GM19035 (cell line): Measurements from ENCODE around the gene ZMYND11.
"Not testable (repeated sequence)": the region's sequence is repeated elsewhere in the genome, so short reads cannot be mapped to it uniquely, and the experiment has no call there.

ENCODE experiments used
- ATAC-seq: cut with Tn5 transposase; IDR thresholded peaks from one replicate; pipeline ENCODE4 v1.9.1; 2021; ENCODE audit not compliant: unreplicated experiment

ZMYND11 gene

DNA sequence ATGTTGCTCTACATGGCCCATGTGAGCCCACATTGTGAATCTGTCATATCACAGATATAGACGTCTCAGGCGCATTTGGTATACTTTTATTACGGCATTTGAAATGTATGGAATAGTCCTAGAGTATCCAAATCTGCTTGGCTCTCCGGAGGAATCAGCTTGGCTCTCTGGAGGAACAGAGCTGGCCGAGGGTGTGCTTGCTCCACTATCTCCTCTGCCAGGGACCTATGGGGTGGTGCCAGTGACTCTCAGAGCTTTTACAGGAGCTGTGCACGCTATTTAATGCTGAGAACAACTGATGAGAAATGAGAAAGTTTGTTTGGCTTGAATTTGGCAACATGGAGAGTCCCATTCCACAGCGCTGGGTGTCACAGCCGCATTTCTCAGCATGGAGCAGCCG lies 144.0 kb downstream of the ZMYND11 start:
- ATAC-seq: no peak

DNA sequence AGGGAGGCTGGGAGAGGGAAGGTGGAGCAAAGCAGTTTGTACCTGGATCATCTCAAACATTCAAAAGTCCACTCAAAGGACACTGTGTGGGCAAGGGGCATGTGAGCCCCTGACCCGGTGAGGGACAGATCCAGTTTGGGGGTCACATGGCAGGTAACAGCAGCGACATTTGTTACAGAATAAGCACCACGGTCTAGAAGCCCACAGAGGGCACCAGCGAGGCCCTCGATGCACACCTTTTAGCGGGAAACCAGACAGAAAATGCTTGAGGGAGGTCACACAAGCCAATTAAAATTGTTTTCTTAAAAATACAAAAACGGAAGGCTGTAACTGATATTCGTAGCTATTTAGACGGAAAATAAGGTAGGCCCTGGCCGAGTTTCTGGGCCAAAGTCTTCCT lies 144.4 kb downstream of the ZMYND11 start:
- ATAC-seq: no peak

DNA sequence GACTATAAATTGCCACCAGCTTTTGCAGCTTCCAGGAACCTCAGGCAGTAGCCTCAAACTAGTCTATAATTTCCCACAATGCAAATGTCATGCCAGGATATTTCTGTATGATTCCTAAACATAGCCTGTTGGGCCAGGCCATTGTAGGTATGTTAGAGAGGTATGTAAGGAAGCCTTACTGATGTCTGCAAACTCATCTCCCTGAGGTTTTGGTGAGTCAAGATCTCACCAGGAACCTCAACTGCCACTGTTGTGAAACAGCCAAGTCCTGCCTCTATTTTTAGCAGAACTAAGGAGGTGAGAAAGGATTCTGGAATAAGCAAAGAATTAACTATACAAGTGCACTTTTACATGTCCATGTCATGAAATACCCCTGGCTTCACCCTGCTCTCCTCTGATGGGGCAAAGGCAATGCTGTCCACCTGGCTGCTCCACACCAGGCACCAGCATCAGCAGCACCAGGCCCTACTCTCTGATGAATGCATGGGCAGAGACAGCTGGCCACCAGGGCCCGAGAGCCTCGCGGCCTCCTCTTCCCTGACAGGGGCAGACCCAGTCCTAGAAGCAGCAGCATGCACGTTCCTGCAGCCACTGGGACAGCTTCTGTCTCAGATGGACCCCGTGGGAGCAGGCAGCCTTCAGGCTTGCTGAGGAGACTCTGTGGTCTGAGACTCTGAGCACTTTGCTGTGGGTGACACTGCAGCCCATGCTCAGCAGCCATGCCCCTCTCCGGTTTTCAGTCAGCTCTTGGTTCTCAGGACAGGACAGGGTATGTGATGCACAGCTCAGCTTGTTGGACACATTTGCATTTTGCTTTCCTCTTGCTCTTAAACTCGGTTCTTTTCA lies 147.3 kb downstream of the ZMYND11 start:
- ATAC-seq: no peak

DNA sequence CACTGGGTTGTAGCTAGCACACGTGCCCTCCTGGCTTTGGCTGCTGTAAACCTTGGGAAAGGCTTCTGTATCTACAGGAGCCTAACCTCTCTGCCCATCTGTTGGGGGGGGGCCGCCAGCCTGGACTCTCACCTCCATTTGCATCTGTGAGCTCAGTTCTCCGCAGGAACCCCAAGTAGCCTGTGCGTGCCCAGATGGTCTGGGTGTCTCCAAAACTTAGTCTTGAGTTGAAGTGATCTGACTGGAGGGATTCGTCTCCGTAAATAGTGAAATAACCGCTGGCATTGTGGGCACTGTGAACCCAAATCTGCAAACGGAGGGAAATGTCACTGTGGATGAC lies 147.9 kb downstream of the ZMYND11 start:
- no peak for ATAC-seq

DNA sequence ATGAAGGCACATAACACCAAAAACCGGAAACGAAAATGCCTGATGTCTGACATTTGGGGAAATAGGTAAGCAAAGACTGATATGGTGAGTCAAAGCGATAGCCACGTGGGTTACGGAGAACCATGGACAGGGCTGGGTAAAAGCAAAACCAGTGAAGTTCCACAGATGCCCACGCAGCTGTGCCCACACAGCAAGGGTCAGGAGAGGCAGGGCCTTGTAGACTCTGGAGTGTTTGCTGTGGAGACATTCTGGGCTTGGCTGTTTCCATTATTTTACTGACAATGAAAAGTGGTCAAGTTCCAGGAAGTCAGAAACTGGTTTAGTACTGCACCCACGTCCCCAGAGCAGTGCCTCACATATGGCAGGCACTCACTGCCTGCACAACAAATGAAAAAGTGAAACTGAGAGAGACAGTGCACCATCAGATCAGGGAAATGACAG lies 148.7 kb downstream of the ZMYND11 start:
- ATAC-seq: peak; percentile 91

DNA sequence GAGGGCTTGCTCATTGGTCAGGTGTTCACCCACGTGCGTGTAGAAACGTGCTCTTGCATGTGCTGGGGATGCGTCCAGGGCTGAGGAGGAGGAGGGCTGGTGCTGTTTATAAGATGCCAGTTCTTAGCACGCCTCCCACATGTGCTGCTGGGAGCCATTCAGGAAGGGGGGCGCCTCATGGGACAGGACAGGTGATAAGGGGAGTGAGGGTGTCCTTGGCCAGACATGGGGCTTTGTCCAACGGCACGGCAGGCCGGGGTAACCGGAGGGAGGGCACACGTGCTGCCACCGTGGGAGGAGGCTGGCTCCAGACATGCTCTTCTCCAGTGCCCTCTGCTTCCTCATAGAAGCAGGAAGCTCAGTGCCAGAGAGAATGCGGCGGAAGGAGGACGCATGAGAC lies 150.0 kb downstream of the ZMYND11 start:
- ATAC-seq: no peak

DNA sequence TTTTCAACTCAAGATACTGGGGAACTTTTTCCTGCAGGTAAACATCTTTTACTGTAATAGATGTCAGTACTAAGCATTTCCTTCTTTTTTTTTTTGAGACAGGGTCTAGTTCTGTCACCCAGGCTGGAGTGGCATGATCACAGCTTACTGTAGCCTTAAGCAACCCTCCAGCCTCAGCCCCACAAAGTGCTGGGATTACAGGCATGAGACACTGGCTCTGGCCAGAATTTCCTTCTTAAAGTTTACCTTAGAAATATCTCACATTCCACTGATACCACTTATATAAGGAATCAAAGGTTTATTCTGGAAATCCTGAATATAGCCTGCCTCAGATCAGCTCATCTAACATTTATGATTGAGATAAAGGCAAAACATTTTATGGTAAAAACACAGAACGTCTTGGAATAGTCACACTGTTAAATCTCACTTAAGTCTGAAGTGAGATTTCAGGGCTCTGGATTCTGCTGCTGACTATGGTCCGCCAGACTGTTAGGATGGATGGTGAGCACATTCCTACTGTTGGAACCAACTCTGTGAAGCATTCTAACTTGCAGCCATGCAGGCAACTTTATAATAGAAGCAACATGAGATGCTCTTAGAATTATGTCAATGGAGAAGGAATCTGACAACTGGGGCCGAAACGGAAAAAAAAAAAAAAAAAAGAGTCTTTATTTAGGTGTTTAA lies 151.9 kb downstream of the ZMYND11 start:
- no peak for ATAC-seq

DNA sequence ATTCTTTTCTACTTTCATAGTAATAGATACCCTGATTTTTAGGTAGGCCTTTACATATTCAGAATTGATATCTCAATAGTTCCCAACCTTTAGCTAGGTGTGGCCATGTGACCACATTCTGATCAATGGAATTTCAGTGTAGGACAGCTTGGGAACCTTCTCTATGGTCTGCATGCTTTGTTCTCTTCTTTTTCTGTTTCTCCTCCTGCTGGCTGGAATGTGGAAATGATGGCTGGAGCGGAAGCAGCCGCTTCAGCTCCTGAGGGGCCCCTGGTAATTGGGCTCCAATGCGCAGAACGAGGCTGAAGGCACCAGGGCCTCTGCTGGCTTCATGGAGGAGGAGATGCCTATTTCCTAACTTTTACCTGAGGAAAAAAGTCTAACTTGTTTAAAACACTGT lies 152.6 kb downstream of the ZMYND11 start:
- ATAC-seq: no peak

DNA sequence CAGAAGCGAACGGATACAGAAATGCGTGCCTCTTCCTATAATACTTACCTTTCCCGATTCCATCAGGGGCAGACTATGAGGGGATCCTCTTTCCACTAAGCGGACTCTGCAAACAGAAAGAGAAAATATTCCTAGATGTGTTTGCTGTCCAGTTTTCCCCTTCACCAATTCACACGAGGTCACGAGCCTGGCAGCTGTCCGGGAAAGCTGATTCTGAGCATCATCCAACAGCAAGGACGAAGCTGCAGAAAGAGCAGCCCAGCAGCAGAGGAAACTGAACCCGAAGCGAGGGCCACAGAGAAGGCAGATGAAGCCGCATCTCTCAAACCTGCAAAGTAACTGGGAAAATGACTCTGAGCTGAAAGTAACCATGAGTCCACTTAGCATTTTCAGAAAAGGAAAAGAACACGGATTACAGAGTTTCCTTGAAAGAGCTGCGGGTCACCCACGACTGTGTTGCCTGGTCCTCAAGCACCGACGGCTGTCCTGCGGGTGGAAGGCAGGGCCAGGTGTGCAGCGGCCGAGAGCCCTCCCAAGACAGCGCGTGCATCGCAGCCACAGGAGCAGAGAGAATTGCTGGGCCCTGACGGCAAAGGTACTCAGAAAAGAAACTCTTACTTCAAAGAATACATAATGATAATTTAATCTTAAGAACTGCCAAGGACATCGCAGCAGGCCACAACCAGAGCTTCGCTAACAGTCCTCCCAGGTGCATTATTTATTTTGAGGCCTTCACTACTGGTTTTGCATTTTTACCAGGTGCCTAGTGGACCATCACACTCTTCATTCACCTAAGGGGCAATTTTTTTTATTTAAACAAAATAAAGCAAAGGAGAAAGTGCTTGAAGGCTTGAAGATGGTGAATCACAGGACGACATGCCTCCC lies 153.3 kb downstream of the ZMYND11 start:
- ATAC-seq: no peak

DNA sequence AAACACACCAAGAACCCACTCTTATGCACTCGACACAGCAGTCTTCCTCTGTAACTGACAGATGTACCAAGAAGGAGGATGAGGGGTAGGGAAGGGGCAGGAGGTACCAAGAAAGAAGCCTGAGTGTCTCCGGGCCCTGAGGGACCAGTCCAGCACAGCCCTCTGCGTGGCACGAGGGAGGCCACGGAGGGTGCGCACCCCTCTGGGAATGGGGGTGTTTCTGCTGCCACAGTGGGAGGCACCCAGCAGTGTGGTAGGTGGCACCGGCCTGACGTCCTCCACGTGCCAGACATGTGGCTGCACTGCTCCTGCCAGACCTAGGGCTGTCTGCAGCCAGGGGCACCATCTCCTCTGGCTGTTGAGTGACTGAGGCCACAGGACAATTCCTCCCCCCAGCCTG lies 154.3 kb downstream of the ZMYND11 start:
- ATAC-seq: no peak

DNA sequence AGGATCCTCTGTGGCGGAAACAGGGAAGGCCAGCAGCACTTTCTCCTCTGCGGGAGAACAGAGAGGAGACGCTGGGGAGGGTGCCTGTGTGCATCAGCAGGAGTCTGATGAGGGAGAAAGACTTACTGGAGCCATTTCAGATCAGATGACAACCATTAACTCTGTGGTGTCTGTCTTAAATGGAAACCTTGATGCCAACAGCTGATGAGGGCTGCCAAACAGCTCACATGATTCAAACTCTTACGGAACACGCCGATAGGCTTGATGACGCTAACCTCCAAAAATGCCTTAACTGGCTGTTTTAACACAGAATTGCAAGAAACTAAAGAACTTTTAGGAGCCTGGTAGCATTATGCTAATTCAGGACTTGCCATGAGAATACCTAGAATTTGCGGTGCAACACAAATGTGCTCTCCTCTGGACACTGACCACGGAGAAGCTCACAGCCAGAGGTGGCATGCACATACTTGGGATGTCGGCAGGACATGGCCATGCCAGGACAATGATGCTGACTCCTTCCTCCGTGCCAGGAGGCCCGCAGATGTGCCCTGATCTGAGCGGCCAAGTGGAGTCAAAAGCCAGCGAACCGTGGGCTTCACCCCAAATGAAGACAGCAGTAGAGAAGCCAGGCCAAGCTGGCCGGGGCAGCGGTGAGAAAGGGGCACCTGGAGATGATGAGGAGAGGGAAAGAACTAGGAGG lies 154.9 kb downstream of the ZMYND11 start:
- no peak for ATAC-seq

DNA sequence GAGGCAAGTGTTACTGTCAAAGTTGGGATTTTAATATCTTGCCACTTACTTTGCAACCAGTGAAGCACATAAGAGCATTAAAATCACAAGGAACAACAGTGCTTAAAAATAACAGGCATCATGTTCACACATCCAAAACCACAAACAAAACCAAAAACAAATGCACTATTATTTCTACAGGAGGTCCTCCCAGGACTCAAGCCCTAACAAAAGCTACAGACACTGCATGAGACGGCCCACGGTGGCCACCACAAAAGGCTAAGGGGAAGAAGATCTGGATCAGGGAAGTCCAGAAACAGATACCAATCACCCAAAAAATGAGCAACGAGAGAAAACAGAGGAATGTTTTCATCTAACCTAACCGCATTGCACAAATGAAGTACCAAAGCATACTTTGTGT lies 158.4 kb downstream of the ZMYND11 start:
- no peak for ATAC-seq

DNA sequence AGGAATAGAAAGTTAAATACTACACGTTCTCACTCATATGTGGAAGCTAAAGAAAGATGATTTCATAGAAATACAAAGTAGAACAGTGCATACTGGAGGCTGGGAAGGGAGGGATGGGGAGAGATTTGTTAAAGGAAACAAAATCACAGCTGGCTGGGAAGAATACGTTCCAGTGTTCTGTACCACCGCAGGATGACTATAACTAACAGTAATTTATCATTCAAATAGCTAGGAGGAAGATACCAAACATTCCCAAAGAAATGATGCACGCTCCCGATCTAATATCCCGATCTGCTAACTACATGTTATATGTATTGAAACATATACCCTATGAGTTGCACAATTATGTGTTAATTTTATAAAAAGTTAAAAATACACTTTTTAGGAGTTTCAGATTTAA lies 162.3 kb downstream of the ZMYND11 start:
- ATAC-seq: no peak

DNA sequence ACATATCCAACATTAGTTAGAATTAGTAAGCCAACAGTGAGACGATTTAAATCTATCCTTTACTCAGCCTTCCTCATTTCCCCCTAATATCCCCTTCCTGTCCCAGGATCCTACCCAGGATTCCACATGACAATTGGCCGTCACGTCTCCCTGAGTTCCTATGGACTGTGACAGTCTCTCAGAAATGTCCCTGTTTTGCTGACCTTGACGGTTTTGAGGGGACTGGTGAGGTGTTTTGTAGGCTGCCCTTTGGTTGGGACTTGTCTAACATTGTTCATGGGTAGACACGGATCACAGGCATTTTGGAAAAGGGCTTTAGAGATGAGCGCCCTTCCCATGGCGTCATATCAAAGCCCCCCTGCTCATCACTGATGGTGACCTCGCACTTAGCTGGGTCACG lies 162.8 kb downstream of the ZMYND11 start:
- no peak for ATAC-seq

DNA sequence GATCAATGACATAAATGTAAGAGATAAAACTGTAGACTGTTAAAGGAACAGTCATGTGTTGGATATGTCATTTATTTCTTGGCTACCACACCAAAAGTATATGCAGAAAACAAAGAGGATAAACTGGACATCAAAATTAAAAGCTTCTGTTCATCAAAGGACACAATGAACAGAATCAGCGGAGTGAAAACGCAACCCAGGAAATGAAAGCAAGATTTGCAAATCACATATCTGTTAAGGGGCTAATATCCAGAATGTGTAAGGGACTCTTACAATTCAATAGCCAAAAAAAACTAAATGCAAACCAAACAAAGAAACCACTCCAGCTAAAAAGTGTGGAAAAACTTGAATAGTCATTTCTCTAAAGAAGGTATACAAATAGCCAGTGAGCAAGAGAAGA lies 164.3 kb downstream of the ZMYND11 start:
- no peak for ATAC-seq

DNA sequence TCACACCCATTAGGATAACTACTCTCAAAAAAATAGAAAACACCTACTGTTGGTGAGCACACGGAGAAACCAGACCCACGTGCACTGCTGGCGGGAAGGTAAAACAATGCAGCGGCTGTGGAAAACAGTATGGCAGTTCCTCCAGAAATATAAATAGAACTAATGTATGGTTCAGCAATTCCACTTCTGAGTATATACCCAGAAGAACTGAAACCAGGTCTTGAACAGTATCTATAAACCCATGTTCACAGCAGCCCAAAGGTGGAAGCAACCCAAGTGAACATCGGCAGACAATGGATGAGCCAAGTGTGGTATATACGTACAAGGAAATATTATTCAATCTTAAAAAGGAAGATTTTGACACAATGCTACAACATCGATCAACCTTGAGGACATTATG lies 164.7 kb downstream of the ZMYND11 start:
- ATAC-seq: no peak

DNA sequence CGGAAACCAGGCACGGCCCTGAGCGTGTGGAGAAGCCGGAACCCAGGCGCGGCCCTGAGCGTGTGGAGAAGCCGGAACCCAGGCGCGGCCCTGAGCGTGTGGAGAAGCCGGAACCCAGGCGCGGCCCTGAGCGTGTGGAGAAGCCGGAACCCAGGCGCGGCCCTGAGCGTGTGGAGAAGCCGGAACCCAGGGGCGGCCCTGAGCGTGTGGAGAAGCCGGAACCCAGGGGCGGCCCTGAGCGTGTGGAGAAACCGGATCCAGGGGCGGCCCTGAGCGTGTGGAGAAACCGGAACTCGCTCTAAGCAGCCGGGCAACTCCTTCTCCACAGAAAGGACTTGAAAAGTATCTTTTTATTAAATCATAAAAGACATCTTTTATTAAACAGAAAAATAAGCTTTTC lies 165.3 kb downstream of the ZMYND11 start:
- ATAC-seq: not testable (repeated sequence)

DNA sequence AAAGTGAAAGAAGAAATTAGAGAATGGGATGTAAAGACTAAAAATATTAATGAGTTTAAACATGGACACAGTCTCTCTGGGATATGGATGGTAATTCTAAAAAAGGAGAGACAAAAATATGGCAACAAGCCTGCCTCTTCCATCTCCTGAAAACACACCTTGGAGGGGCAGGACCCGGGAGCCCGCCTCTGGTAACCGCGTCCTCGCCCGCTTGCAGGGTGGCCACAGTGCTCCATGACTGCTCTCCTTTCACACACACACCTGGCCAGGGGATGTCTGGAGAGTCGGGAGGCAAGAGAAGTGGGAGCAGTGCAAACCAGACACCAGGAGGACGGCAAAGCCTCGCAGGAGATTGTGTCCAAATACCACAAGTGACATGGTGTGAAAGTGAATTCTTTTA lies 166.3 kb downstream of the ZMYND11 start:
- ATAC-seq: no peak
